ENCODE measurements around the gene CD300LG.

DNA sequence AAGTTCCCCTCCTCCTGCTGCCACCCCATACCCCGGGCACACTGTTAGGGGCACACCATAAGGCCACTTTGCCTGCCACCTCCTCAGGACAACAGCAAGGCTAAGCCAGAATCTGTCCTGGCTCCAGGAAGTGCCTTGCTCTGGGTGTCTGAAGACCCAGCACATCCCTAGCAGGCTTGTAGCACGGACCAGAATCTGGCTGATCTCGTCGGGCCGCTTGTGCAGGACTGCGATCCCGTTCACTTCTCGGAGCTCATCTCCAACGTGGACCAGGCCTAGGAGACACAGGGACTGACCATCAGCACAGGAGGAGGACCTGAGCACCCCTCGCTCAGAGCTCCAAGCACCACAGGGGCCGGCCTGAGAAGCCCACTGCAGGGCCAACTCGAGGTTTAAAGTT, 21.4 kb upstream of the CD300LG start:
- TF ChIP-seq, protein P1, sequence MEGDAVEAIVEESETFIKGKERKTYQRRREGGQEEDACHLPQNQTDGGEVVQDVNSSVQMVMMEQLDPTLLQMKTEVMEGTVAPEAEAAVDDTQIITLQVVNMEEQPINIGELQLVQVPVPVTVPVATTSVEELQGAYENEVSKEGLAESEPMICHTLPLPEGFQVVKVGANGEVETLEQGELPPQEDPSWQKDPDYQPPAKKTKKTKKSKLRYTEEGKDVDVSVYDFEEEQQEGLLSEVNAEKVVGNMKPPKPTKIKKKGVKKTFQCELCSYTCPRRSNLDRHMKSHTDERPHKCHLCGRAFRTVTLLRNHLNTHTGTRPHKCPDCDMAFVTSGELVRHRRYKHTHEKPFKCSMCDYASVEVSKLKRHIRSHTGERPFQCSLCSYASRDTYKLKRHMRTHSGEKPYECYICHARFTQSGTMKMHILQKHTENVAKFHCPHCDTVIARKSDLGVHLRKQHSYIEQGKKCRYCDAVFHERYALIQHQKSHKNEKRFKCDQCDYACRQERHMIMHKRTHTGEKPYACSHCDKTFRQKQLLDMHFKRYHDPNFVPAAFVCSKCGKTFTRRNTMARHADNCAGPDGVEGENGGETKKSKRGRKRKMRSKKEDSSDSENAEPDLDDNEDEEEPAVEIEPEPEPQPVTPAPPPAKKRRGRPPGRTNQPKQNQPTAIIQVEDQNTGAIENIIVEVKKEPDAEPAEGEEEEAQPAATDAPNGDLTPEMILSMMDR (IDR thresholded peaks at IDR 0.05) = no peak
- TF ChIP-seq EP300 (IDR thresholded peaks at IDR 0.05) (no peak), POLR2A (IDR thresholded peaks at IDR 0.05) (no peak)

All from ovary (tissue), 3 donors.